Activated CD4-positive, alpha-beta T cell treated with anti-CD3 and anti-CD28 coated beads, Interleukin-2, amount 50 U/mL, for 1 hour (primary cell): ENCODE results near the gene TLR6.
"Not testable (repeated sequence)": the region's sequence is repeated elsewhere in the genome, so short reads cannot be mapped to it uniquely, and the experiment has no call there.

ENCODE experiments used
- DNase-seq: peaks from one replicate; pipeline ENCODE4 v3.0.0-alpha.2; 2020

TLR6 gene

DNA sequence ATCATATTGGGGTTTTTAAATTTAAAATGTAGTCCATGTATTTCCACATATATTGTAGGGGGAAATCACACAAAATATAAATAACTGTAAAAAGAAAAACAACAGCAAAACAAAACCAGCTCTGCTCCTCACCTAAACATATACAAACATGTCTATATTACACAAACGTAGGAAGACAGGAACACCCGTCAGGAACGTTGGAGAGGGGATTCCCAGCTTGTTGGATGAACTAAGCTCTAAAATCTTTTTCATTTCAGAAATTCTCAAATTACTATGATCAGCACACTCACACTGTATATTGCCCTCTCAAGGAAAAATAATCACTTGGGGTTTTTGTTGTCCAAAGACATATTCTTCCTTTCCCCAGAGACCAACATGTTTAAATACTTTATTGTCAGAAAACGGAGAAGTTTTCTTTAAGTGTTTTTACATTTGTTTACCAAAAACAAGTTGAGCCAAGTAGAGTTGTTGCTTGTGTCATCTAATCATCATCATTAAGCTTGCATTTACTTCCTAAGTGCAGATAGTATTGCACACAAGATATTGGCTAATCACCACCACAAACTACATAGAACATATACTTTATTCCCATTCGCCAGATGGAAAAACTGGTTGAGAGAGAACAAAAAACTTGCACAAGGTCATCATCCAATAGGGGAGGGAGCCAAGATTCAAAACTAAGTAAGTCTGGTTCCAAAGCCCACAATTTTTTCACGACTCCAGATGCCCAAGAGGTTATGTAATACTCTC is 71.4 kb downstream of the TLR6 start:
- no peak for DNase-seq

DNA sequence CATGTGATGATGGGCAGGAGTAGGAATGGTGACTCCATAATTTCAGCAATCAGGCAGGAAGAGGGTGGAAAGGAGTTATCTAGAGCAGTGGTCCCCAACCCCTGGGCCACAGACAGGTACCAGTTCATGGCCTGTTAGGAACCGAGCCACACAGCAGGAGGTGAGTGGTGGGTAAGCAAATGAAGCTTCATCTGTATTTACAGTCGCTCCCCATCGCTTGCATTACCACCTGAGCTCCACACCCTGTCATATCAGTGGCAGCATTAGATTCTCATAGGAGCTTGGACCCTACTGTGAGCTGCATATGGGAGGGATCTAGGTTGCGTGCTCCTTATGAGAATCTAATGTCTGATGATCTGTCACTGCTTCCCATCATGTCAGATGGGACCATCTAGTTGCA is 72.5 kb downstream of the TLR6 start:
- no peak for DNase-seq

- DNase-seq = no peak
Observed at GRCh38 chr4:38783109-38783460, 73.5 kb downstream of the TLR6 start.

DNA sequence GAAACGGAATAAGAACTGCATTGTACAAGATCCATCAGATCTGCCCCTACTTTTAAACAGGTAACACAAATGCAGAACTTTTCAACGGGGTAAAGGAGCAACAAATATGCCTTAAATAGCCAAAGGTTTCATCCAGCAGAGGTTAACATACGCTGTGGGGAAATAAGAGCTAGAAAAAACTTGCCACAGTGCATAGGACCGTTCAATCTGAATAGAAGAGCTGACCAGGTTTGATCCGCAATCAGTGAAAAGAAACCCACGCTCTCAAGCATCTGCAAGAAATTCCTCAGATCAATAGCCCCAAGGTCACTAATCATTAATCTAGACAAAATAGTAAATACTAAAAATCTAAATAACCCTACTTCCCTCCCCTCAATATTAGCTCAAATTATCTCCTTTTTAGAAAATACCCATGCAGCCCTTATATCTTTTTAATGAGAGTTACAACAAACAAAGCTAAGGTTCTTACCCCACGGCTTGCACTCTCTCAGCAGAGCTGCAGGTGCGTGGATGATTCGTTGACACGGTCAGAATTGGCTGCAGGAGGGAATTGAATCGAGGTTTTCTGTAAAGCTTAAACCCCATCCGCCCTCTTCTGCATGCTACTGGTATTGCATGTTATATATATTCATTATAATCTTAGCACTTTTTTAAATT is 74.0 kb downstream of the TLR6 start, which contains the start of gene TLR10:
TLR10 (minus strand) TSS at position 539 of the 657 bp plus-strand sequence. CDS start 7,400 bp downstream, outside the sequence.
- no peak for DNase-seq

DNA sequence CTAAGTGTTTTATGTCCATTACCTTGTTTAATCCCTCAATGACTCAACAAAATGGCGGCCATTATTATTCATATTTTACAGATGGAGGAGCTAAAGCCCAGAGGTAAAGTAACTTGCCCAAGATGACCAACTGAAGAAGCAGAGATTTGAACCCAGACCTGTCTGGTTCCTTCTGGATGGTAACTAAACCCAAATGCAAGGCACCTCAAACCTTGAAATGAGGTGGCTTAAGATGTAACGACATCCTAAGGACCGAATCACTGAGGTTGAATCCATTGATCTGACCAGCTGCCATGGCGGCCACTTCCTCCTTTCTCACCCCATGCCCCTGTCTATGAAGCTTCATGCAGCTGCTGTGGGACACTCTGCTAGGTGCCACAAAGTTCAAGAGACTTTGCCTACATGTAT is 74.8 kb downstream of the TLR6 start:
- no peak for DNase-seq

DNA sequence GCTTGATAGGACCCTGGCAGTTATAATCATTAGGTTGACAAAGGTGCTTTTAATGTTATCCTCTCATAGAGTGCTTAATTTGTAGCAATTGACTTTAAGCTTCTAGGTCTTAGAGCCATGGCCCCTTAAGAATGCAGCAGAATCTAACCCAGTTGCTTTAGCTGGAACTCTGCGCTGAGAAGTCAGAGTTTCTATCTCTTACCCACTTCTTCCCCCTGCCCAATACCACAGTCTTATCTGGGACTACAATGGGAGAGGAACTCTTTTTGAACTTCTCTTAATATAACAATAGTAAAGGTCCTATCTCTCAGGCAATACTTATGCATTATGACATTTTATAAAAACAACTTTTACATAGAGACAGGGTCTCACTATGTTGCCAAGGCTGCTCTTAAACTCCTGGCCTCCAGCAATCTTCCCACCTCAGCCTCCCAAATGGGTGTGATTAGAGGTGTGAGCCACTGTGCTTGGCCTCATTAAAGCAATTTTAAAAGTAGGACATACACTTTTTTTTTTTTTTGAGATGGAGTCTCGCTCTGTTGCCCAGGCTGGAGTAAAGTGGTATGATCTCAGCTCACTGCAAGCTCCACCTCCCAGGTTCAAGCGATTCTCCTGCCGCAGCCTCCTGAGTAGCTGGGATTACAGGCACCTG is 75.7 kb downstream of the TLR6 start:
- DNase-seq = no peak

- no peak for DNase-seq
Observed at GRCh38 chr4:38779790-38780189, 76.8 kb downstream of the TLR6 start.

DNA sequence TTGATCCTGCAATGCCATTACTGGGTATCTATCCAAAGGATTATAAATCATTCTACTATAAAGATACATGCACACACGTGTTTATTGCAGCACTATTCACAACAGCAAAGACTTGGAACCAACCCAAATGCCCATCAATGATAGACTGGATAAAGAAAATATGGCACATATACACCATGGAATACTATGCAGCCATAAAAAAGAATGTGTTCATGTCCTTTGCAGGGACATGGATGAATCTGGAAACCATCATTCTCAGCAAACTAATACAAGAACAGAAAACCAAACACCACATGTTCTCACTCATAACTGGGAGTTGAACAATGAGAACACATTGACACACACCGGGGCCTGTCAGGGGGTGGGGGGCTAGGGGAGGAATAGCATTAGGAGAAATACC is 78.7 kb downstream of the TLR6 start:
- DNase-seq = not testable (repeated sequence)

DNA sequence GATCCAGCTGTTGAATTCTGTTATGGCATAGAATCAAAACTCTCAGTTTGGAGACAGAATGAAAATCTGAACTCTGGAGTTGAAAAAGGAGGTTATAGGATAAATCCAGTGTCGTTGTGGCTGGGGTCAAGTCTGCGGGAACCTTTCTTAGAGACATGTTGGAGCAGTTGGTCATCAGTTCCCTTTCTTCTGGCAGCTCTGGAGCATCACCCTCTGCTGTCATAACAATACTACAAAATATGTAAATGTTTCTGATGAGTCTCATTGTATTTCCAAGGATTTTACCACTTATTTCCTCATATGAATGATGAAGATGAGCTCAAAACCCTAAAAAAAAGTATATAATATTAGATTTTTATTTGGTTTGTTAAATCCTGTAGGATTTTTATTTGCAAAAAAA is 81.3 kb downstream of the TLR6 start:
- no peak for DNase-seq

DNA sequence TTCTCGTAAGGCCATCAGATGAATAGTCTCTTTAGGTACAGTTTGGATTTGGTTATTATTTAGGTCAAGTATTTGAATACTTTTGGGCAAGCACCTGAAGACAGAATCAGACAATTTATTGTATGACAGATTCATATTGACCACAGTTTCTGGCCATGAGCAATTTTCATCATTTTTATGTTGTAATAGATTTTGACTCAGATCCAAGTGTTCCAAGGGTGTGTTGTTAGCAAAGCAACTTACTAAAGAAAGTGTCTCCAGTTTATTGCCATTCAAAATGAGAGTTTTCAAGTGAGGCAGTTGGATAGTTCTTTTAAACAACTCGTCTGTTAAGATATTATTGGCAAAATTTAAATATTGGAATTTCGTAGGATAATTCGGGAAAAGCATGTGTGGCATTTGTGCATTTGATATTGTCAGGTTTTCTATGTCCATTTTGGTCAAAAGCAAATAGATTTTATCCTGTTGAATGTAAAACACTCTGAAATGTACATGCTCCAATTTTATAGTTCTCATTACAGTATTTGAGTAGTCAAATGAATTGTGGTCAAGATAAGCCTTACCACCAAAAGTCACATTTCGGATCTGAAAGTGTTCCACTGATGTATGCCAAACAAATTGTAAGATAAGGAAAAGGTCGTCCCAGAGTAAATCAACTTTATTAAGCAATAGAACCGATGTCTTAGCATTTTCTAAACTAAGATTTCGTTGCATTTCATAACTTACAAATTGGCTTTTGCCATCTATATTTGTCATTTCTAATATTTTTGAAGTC is 82.2 kb downstream of the TLR6 start:
- DNase-seq = no peak
